GM21367 (cell line): Measurements from ENCODE around the gene ADH4.
"Not testable (repeated sequence)": the region's sequence is repeated elsewhere in the genome, so short reads cannot be mapped to it uniquely, and the experiment has no call there.

Experiments
- ATAC-seq: cut with Tn5 transposase; IDR thresholded peaks from one replicate; pipeline ENCODE4 v1.9.1; 2021; ENCODE audit not compliant: unreplicated experiment

Gene ADH4

DNA sequence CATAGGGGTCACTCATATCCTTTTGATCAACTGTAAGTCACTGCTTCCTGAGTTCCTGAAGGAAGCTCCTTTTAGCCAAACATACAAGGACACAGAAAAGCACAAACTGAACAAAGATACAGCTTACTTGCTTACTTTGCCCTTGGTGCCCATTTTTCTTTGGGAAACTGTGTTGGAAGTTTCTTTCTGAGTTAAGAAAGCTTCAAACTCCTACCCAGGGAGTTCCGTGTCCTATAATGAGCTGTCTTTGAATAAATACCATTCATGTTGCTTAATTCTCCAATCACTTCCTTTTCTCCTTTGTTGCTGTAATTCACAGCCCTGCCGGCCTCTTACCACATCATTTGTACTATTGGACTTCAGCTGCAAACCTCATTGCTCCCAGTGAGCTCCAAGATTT lies at the start of gene ADH4:
TSS of gene ADH4 (minus strand) at position 228 of the 400 bp plus-strand sequence. CDS start at position 153, 75 bp downstream.
- ATAC-seq, result no peak

GRCh38 chr4:99190336-99190735 lies 46.2 kb upstream of the ADH4 start:
- no peak for ATAC-seq

DNA sequence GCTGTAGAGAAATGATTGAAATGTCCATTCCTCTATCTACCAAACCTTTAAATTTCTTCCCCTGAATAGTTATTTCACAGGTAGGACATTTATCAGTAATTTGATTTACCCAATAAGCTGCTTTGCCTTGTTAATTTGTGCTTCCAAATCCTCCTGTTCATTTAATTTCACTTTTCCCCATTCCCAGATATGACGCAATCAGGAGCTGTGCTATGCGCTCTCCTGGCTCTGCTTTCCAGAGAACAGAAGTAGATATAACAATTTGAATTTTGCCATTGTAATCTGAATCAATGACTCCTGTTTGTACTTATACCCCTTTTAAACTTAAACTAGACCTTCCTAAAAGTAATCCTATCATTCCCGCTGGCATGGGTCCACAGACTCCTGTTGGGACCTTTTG lies 45.8 kb upstream of the ADH4 start:
- not testable (repeated sequence) for ATAC-seq

- ATAC-seq, result no peak
Measured at GRCh38 chr4:99186029-99186428, 41.9 kb upstream of the ADH4 start.

- ATAC-seq, result no peak
Measured at GRCh38 chr4:99185581-99185980, 41.5 kb upstream of the ADH4 start.

DNA sequence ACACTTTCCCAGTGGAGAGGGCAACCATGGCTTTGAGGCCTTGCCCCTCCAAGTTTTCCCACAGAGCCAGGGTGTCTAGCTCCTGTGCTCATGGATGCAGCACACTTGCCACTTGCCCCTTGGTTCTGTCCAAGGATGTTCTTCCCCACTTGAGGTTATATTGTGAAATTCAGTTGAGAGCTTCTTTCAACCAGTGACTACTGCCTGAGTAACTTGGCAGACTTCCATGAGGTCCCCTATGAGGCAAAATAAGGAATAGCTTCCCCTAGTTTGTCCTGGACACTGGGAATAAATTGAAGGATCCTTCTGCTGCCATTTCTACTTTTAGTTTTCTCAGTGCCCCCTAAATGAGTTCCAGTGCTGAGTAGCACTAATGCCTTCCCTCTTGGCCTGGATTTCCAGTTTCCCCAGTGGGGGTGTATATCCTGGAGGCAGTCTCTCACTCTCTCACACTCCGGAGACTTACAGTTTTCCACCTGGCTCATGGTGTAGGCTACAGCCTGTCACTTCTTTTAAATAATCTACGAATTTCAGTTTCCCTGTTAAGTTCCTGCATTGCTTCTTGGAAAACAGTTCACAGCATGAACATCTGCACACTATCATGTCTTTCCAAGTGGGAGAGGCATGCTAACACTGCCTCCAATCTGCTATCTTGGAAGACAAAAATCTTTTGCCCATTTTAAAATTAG lies 36.4 kb upstream of the ADH4 start:
- ATAC-seq, result no peak

GRCh38 chr4:99179626-99180025 lies 35.5 kb upstream of the ADH4 start:
- no peak for ATAC-seq

DNA sequence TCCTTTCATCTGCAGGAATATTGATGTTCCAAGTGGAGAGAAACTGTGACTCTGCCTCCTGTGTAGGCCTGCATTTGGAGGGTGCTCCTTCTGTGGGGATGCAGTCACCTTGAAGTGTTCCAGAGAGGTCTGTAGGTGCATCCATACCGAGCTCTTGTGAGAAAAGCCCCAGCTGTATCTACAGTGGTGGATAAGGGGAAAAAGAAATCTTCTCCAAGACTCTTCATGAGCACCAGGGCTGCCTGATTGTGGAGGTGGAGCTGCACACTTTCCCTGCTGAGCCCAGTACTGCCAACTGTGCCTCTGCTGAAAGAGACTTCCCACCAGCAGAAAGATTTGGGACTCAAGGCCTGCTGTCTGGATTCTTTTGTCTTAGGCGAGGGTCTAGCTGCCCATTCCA lies 35.1 kb upstream of the ADH4 start:
- ATAC-seq, result no peak

GRCh38 chr4:99166544-99166943 lies 22.4 kb upstream of the ADH4 start:
- no peak for ATAC-seq

- ATAC-seq, result no peak
Measured at GRCh38 chr4:99165978-99166377, 21.9 kb upstream of the ADH4 start.

DNA sequence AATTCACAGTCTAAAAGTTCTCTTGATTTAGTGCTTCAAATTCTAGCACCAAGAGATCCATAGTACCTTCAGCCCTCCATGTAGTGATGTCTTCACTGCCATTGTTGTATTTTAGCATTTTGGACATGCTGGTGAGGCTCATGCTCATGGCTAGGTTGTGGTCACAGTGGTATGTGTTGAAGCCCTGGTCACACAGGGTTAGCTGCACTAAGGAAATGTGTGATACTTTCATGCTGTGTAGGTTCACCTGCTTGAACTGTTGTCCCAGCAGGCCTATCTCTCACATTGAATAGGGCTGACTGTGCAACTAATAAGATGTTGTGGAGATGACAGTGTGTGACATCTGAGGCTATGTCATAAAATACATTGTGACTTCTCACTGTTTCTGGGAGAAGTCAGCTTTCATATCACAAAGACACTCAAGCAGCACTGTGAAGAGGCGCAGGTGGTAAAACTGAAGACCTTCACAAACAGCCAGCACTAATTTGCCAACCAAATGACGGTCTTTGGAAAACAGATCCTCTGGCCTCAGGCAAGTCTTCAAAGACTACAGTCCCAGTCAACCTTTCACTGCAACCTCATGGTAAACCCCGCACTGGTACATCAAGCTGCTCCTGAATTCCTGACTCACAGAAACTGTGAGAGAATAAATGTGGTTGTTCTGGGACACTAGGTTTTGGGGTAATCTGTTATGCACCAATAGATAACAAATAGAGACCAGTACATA lies 17.4 kb upstream of the ADH4 start:
- no peak for ATAC-seq

DNA sequence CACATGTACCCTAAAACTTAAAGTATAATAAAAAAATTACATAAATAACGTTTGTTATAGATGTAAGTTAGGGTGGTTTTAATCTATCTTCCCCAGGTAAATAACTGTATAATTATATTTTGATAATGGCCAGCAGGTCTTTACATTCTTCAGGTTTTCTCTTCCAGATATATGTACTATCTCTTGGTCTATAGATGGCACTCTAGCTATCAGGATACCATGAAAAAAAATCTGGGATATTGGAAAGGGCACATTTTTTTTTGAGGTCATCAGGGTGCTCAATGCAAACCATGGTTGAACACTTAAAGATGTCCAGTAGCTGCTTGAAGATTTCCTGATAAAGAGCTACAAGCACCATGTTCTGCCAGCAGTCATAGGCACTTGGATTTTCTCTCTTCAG lies 15.6 kb upstream of the ADH4 start:
- ATAC-seq, result no peak

DNA sequence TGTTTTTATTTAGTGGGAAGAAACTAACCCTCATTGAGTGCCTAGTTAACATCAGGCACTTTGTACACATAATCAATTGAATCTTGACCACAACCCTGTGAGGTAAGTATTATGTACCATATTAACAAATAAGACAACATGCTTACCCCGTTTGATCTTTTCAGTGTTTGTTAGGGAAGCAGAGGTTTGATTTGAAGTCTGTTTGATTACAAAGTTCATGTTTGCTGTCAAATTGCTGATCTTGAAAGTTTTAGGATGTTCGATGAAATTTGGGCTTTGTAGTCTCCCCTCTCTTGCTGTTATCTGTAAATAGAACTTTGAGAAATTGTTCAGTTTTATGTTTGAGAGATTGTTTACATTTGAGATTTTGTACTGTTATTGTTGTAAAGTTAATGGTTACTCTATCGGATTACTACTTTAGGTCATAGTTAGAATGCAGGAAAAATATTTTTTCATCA lies 13.4 kb upstream of the ADH4 start:
- ATAC-seq, result no peak

GRCh38 chr4:99156992-99157391 lies 12.9 kb upstream of the ADH4 start:
- no peak for ATAC-seq

DNA sequence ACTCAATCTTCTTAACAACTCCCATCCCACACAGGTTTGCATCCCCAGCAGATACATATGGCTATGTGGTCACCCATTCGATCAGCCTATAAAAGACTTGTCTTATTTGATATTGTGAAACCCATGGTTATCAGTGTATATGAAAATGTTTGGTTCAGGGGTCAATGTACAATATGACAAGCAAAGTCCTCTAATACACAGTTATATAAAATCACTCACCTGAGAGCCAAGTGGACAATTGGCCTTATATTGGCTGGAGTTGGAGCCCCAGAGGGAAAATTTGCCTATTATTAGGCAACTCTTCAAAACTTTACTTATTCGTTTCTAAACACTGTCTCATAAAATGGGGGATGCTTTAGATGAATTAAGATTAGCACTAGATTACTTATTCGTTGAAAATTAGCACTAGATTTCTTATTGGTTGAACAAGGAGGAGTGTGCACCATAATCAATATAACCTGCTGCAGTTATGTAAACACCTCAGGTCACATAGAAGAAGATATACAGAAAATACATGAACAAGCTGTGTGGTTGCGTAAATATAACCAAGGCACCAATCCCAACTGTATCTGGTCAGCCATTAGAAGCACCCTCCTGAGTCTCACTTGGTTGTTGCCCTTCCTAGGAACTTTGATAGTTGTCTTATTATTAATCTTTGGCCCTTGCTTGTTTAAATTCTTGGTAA lies 10.7 kb upstream of the ADH4 start:
- ATAC-seq, result no peak

DNA sequence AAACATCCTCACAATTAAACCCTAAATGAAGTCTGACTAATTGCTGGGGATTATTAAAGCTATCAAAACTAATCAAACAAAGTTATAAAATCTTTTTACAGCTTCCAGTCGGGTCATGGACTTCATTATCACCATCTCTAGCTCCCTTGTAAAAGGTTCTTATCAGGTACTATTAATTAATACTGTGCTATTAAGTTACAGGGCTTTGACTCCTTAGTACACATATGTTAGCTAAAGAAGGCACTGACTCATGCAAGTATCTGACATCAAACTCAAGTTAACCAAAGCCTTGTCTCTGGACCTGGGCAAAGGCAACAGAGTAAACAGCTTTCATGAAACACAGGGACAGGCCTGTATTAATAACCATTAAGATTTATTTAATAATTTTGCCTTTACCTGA lies 7.9 kb upstream of the ADH4 start:
- no peak for ATAC-seq

GRCh38 chr4:99151452-99151851 lies 7.4 kb upstream of the ADH4 start:
- no peak for ATAC-seq

DNA sequence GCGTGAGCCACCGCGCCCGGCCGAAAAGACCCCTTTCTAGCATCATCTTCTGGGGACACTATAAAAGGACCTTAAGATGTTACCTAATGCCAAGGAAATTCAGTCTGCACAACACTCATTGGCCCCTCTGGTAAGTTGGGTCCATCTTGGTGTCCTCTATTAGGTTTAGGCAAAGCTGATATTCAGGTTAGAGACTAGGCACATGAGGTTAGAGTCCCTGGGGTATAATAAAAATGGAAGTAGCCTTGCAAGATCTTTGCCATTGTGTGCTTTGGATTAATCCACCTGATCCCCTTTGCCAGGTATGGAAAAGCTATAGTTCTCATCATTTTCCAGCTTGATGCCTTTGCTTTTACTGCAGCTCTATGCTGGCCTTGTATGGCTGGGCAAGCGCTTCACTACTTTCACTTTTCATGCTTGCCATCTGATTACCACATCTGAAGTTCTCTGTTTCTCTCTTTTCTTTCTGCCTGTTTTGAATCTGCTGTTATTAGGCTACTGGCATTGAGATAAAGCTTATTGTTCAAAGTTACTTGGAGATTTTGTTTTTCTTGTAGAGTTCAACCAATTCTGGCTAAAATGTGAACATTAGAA lies 5.4 kb upstream of the ADH4 start:
- no peak for ATAC-seq

- ATAC-seq, result no peak
Measured at GRCh38 chr4:99148550-99148949, 4.5 kb upstream of the ADH4 start.

DNA sequence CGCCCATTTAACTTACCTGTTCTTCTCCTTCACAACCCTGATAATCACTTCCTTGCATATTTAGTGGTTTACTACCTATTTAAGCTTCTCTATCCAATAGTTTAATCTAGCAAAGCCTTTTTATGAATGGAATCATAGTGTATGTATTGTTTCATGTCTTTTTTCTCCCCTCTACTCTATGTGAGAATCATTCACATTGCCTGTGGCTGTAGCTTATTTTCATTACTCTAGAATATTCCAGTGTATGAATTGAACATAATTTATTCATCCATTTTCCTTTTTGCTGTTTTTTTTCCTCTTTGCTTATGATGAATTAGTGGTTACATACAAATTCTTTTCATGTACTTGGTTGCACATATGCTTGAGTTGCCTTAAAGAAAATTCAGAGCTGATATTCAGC lies 490 bp upstream of the ADH4 start:
- ATAC-seq, result no peak

DNA sequence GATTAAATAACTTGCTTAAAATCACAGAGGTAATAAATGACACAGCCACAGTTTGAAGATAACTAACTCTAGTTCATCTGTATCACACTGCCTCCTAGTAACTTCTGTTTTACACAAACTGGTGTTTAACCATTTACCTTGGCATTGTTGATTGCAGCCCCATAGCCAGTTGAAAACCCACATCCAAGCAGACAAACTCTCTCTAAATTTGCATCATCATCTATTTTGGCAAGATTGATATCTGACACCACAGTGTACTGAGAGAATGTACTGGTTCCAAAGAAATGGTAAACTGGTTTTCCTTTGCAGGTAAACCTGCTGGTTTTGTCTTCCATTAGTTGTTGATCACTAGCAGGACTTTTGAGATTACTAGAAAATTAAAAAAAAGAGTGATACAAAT lies 7.8 kb downstream of the ADH4 start:
- no peak for ATAC-seq
